GM18909 (cell line): Measurements from ENCODE around the gene SMIM24.
"Not testable (repeated sequence)": the region's sequence is repeated elsewhere in the genome, so short reads cannot be mapped to it uniquely, and the experiment has no call there.

Experiments
- ATAC-seq: cut with Tn5 transposase; IDR thresholded peaks from one replicate; pipeline ENCODE4 v1.9.1; 2021; ENCODE audit warnings: mild to moderate bottlenecking; ENCODE audit not compliant: unreplicated experiment, poor library complexity

The SMIM24 gene

GRCh38 chr19:3441089-3441985 is 39.0 kb downstream of the SMIM24 start:
- ATAC-seq = no peak

- ATAC-seq = no peak
Observed at GRCh38 chr19:3440082-3440481, 40.2 kb downstream of the SMIM24 start.

GRCh38 chr19:3434630-3435553 is 45.4 kb downstream of the SMIM24 start:
- peak; percentile 87 for ATAC-seq

GRCh38 chr19:3433805-3434540 is 46.4 kb downstream of the SMIM24 start:
- ATAC-seq = no peak

GRCh38 chr19:3433313-3433712 is 47.0 kb downstream of the SMIM24 start:
- no peak for ATAC-seq

- no peak for ATAC-seq
Observed at GRCh38 chr19:3431760-3432397, 48.4 kb downstream of the SMIM24 start.

- not testable (repeated sequence) for ATAC-seq
Observed at GRCh38 chr19:3430366-3430680, 50.0 kb downstream of the SMIM24 start.

GRCh38 chr19:3426433-3426832 is 53.9 kb downstream of the SMIM24 start:
- no peak for ATAC-seq
